Activated naive CD8-positive, alpha-beta T cell treated with anti-CD3 and anti-CD28 coated beads for 36 hours (primary cell): Measurements from ENCODE around the gene FGF9. TPM values are rescaled to one million over a fixed set of nuclear protein-coding genes. Genes with fewer than 3 reads are reported as not detected.

Experiments
- DNase-seq: peaks from one replicate; pipeline ENCODE4 v3.0.0; 2021
- H3K27ac Mint-ChIP-seq: one replicate; pipeline ENCODE4 v1.8.0; 2022; ENCODE audit warnings: mild to moderate bottlenecking, moderate library complexity, mixed read lengths
- H3K27me3 Mint-ChIP-seq: one replicate; pipeline ENCODE4 v1.8.0; 2022; ENCODE audit warnings: mild to moderate bottlenecking, mixed read lengths
- H3K36me3 Mint-ChIP-seq: one replicate; pipeline ENCODE4 v1.8.0; 2021; ENCODE audit warnings: mild to moderate bottlenecking, mixed read lengths
- H3K4me1 Mint-ChIP-seq: one replicate; pipeline ENCODE4 v1.8.0; 2021; ENCODE audit warnings: mixed read lengths
- H3K4me3 Mint-ChIP-seq: one replicate; pipeline ENCODE4 v1.8.0; 2022; ENCODE audit warnings: mild to moderate bottlenecking, moderate library complexity, mixed read lengths
- H3K9me3 Mint-ChIP-seq: one replicate; pipeline ENCODE4 v1.8.0; 2022; ENCODE audit warnings: mixed read lengths
- total RNA-seq, 2 experiments: library from RNA; stranded (reverse); gene quantifications; one replicate each; pipeline ENCODE4 v1.2.3, GENCODE V29; 2021

The FGF9 gene
- total RNA-seq, 2 experiments from 2014 or later = 0.25 to 0.50 TPM

GRCh38 chr13:21723807-21724505, 53.1 kb downstream of the FGF9 start:
- H3K9me3 Mint-ChIP-seq = peaks cover 3% of the 10 kb centered on the region
- H3K4me3 Mint-ChIP-seq = no peak overlapping the region
- no peak overlapping the region for H3K27ac Mint-ChIP-seq
- peaks cover 2% of the 10 kb centered on the region for H3K36me3 Mint-ChIP-seq
- no peaks in the 10 kb centered on the region for H3K4me1 Mint-ChIP-seq
- DNase-seq = no peak
- H3K27me3 Mint-ChIP-seq = peaks cover 15% of the 10 kb centered on the region

- no peaks in the 10 kb centered on the region for H3K4me1 Mint-ChIP-seq
- no peak for DNase-seq
- H3K27me3 Mint-ChIP-seq = peaks cover under 1% of the 10 kb centered on the region
- H3K36me3 Mint-ChIP-seq = peaks cover 2% of the 10 kb centered on the region
- peaks cover 3% of the 10 kb centered on the region for H3K9me3 Mint-ChIP-seq
- H3K27ac Mint-ChIP-seq = no peak overlapping the region
- H3K4me3 Mint-ChIP-seq = no peak overlapping the region
Measured at GRCh38 chr13:21730186-21730880, 59.5 kb downstream of the FGF9 start.

GRCh38 chr13:21733475-21734263, 62.8 kb downstream of the FGF9 start:
- H3K4me1 Mint-ChIP-seq = no peaks in the 10 kb centered on the region

GRCh38 chr13:21734961-21735360, 64.1 kb downstream of the FGF9 start:
- DNase-seq = no peak
- H3K27me3 Mint-ChIP-seq = peaks cover 16% of the 10 kb centered on the region
- H3K4me3 Mint-ChIP-seq = no peak overlapping the region
- no peaks in the 10 kb centered on the region for H3K36me3 Mint-ChIP-seq
- H3K4me1 Mint-ChIP-seq = no peaks in the 10 kb centered on the region
- H3K9me3 Mint-ChIP-seq = no peaks in the 10 kb centered on the region
- no peak overlapping the region for H3K27ac Mint-ChIP-seq

More at GRCh38 chr13:21733475-21734263, 62.8 kb downstream of the FGF9 start:
- Mint-ChIP-seq H3K4me3 (no peak overlapping the region), H3K27me3 (peaks cover 16% of the 10 kb centered on the region), H3K27ac (no peak overlapping the region), H3K36me3 (no peaks in the 10 kb centered on the region), H3K9me3 (no peaks in the 10 kb centered on the region)
- DNase-seq = no peak

GRCh38 chr13:21735701-21736401, 65.0 kb downstream of the FGF9 start:
- no peak overlapping the region for H3K4me3 Mint-ChIP-seq
- H3K36me3 Mint-ChIP-seq = no peaks in the 10 kb centered on the region
- H3K4me1 Mint-ChIP-seq = no peaks in the 10 kb centered on the region
- H3K27ac Mint-ChIP-seq = no peak overlapping the region
- H3K27me3 Mint-ChIP-seq = peaks cover 16% of the 10 kb centered on the region
- no peak for DNase-seq
- H3K9me3 Mint-ChIP-seq = no peaks in the 10 kb centered on the region

GRCh38 chr13:21736926-21737325, 66.1 kb downstream of the FGF9 start:
- H3K9me3 Mint-ChIP-seq = no peaks in the 10 kb centered on the region
- no peak overlapping the region for H3K27ac Mint-ChIP-seq
- no peaks in the 10 kb centered on the region for H3K4me1 Mint-ChIP-seq
- no peaks in the 10 kb centered on the region for H3K36me3 Mint-ChIP-seq
- H3K4me3 Mint-ChIP-seq = no peak overlapping the region
- DNase-seq = no peak
- H3K27me3 Mint-ChIP-seq = peaks cover 16% of the 10 kb centered on the region

GRCh38 chr13:21738630-21739029, 67.8 kb downstream of the FGF9 start:
- H3K36me3 Mint-ChIP-seq = no peaks in the 10 kb centered on the region
- H3K27ac Mint-ChIP-seq = no peak overlapping the region
- no peak overlapping the region for H3K4me3 Mint-ChIP-seq
- peaks cover 16% of the 10 kb centered on the region for H3K27me3 Mint-ChIP-seq
- DNase-seq = no peak
- no peaks in the 10 kb centered on the region for H3K4me1 Mint-ChIP-seq
- no peaks in the 10 kb centered on the region for H3K9me3 Mint-ChIP-seq

GRCh38 chr13:21739771-21740170, 68.9 kb downstream of the FGF9 start:
- H3K9me3 Mint-ChIP-seq = no peaks in the 10 kb centered on the region
- no peaks in the 10 kb centered on the region for H3K36me3 Mint-ChIP-seq
- no peak overlapping the region for H3K27ac Mint-ChIP-seq
- DNase-seq = no peak
- no peaks in the 10 kb centered on the region for H3K4me1 Mint-ChIP-seq
- H3K27me3 Mint-ChIP-seq = peaks cover 16% of the 10 kb centered on the region
- H3K4me3 Mint-ChIP-seq = no peak overlapping the region

- no peak for DNase-seq
- peaks cover 6% of the 10 kb centered on the region for H3K27me3 Mint-ChIP-seq
- no peaks in the 10 kb centered on the region for H3K9me3 Mint-ChIP-seq
- no peak overlapping the region for H3K4me3 Mint-ChIP-seq
- H3K27ac Mint-ChIP-seq = no peak overlapping the region
- no peaks in the 10 kb centered on the region for H3K36me3 Mint-ChIP-seq
- H3K4me1 Mint-ChIP-seq = no peaks in the 10 kb centered on the region
Measured at GRCh38 chr13:21741396-21741979, 70.6 kb downstream of the FGF9 start.

GRCh38 chr13:21742096-21742495, 71.2 kb downstream of the FGF9 start:
- H3K4me3 Mint-ChIP-seq = no peak overlapping the region
- no peak for DNase-seq
- H3K9me3 Mint-ChIP-seq = no peaks in the 10 kb centered on the region
- no peaks in the 10 kb centered on the region for H3K36me3 Mint-ChIP-seq
- H3K4me1 Mint-ChIP-seq = no peaks in the 10 kb centered on the region
- H3K27me3 Mint-ChIP-seq = peaks cover 6% of the 10 kb centered on the region
- H3K27ac Mint-ChIP-seq = no peak overlapping the region

GRCh38 chr13:21744149-21744548, 73.3 kb downstream of the FGF9 start:
- H3K4me3 Mint-ChIP-seq = no peak overlapping the region
- no peaks in the 10 kb centered on the region for H3K36me3 Mint-ChIP-seq
- no peak for DNase-seq
- H3K27me3 Mint-ChIP-seq = peaks cover 10% of the 10 kb centered on the region
- H3K9me3 Mint-ChIP-seq = no peaks in the 10 kb centered on the region
- no peaks in the 10 kb centered on the region for H3K4me1 Mint-ChIP-seq
- H3K27ac Mint-ChIP-seq = no peak overlapping the region

GRCh38 chr13:21745307-21745706, 74.4 kb downstream of the FGF9 start:
- peaks cover 10% of the 10 kb centered on the region for H3K27me3 Mint-ChIP-seq

GRCh38 chr13:21747456-21747855, 76.6 kb downstream of the FGF9 start:
- Mint-ChIP-seq H3K4me1 (no peaks in the 10 kb centered on the region), H3K27me3 (peaks cover 15% of the 10 kb centered on the region), H3K27ac (no peak overlapping the region), H3K36me3 (no peaks in the 10 kb centered on the region), H3K4me3 (no peak overlapping the region), H3K9me3 (peaks cover 4% of the 10 kb centered on the region)
- DNase-seq = no peak

More at GRCh38 chr13:21745307-21745706, 74.4 kb downstream of the FGF9 start:
- Mint-ChIP-seq H3K4me1 (no peaks in the 10 kb centered on the region), H3K4me3 (no peak overlapping the region), H3K36me3 (no peaks in the 10 kb centered on the region), H3K9me3 (peaks cover 2% of the 10 kb centered on the region), H3K27ac (no peak overlapping the region)
- DNase-seq = no peak

- Mint-ChIP-seq H3K27ac (no peak overlapping the region), H3K4me1 (no peaks in the 10 kb centered on the region), H3K36me3 (no peaks in the 10 kb centered on the region), H3K27me3 (peaks cover 15% of the 10 kb centered on the region), H3K4me3 (no peak overlapping the region), H3K9me3 (peaks cover 4% of the 10 kb centered on the region)
- DNase-seq = no peak
Measured at GRCh38 chr13:21748166-21748565, 77.3 kb downstream of the FGF9 start.
